T-helper 1 cell treated with Interleukin-12 subunit alpha and Interleukin-12 subunit beta and Interleukin-4 antibody, amounts not matched to agents 30 μg/mL and 1 μg/mL, for 36 hours (primary cell): Measurements from ENCODE around the gene EDEM3.

Experiments
- H3K27ac Mint-ChIP-seq: one replicate; pipeline ENCODE4 v1.8.0; 2021; ENCODE audit warnings: mild to moderate bottlenecking, mixed read lengths
- H3K27me3 Mint-ChIP-seq: one replicate; pipeline ENCODE4 v1.8.0; 2021; ENCODE audit warnings: low read depth, mixed read lengths
- H3K36me3 Mint-ChIP-seq: one replicate; pipeline ENCODE4 v1.8.0; 2021; ENCODE audit warnings: low read depth, mixed read lengths
- H3K4me1 Mint-ChIP-seq: one replicate; pipeline ENCODE4 v1.8.0; 2021; ENCODE audit warnings: low read depth, mixed read lengths
- H3K4me3 Mint-ChIP-seq: one replicate; pipeline ENCODE4 v1.8.0; 2021; ENCODE audit warnings: mild to moderate bottlenecking, moderate library complexity, mixed read lengths
- H3K9me3 Mint-ChIP-seq: one replicate; pipeline ENCODE4 v1.8.0; 2021; ENCODE audit warnings: mixed read lengths

The EDEM3 gene, protein sequence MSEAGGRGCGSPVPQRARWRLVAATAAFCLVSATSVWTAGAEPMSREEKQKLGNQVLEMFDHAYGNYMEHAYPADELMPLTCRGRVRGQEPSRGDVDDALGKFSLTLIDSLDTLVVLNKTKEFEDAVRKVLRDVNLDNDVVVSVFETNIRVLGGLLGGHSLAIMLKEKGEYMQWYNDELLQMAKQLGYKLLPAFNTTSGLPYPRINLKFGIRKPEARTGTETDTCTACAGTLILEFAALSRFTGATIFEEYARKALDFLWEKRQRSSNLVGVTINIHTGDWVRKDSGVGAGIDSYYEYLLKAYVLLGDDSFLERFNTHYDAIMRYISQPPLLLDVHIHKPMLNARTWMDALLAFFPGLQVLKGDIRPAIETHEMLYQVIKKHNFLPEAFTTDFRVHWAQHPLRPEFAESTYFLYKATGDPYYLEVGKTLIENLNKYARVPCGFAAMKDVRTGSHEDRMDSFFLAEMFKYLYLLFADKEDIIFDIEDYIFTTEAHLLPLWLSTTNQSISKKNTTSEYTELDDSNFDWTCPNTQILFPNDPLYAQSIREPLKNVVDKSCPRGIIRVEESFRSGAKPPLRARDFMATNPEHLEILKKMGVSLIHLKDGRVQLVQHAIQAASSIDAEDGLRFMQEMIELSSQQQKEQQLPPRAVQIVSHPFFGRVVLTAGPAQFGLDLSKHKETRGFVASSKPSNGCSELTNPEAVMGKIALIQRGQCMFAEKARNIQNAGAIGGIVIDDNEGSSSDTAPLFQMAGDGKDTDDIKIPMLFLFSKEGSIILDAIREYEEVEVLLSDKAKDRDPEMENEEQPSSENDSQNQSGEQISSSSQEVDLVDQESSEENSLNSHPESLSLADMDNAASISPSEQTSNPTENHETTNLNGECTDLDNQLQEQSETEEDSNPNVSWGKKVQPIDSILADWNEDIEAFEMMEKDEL

DNA sequence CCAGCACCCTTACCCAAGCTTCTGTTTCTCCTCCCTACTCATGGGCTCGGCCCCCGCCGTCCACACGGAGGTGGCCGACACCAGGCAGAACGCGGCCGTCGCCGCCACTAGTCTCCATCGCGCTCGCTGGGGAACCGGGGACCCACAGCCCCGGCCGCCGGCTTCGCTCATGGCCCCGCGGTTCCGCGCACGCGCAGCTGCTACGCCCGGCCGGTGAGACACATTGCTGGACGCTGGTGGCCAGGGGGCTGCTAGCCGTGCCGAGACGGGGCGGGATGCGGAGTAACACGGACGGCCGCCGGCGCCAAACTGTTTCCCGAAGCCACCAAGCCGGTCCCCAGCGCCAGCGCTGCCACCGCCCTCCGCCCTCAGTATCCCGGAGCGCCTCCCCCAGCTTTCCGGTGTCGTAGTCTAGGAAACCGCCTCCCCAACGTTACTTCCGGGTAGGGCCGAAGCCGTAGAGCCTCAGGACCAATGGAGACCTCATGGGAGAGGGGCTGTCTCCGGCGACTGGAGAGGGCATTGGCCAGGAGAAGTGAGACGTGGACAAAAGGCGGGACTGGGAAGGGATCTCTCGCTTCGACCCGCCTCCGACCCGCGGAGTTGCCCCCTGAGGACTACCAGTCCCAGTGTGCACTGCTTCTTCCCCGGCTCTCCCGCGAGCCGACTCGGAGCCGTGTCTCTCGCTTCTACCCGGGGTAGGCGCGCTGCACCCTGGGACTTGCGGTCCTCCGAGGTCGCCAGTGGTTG is at the start of gene EDEM3:
Gene EDEM3, minus strand, starts transcription at position 383 of the 750 bp plus-strand sequence. Its CDS starts 212 bp downstream, at position 171.
- peak within 1 kb of the TSS; percentile 82 for H3K27ac Mint-ChIP-seq
- peak within 1 kb of the TSS; percentile 85 for H3K4me3 Mint-ChIP-seq
- peaks cover 28% of the 10 kb centered on the region for H3K4me1 Mint-ChIP-seq
- peaks cover 14% of the 10 kb centered on the region for H3K27me3 Mint-ChIP-seq
- H3K36me3 Mint-ChIP-seq: peaks cover 6% of the 10 kb centered on the region
- no peaks in the 10 kb centered on the region for H3K9me3 Mint-ChIP-seq

DNA sequence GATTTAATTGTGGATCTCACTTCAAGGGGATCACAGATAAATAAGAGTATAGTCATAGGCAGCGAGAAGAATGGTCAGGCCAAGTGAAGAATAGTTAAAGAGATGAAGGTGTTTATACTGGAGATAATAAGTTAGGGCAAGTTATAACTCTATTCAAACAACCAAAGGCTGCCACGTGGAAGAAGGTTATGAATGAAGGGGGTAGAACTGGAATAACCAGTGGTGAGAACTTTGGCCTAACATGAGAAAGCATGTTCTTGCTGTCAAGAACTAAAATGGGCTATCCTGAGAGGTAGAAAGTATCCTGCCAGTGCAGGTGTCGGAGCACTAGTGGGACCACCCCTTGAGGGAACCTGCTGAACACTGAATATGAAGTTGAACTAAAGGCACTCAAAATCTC is 49.6 kb upstream of the EDEM3 start:
- Mint-ChIP-seq H3K27me3 (no peaks in the 10 kb centered on the region), H3K4me3 (no peak overlapping the region), H3K9me3 (no peaks in the 10 kb centered on the region), H3K36me3 (peaks cover 11% of the 10 kb centered on the region), H3K4me1 (peaks cover 2% of the 10 kb centered on the region), H3K27ac (no peak overlapping the region)

DNA sequence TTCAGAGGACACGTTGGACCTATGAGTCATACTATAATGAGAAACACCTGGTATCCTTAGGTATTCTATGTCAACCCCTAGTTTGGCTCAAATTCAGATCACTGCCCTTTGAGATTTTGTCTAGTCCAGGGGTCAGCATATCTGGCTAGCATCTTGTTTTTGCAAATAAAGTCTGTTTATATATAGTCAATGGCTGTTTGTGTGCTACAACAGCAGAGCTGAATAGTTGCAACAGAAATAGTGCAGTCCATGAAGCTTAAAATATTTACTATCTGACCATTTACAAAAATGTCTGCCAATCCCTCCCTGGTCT is 48.5 kb upstream of the EDEM3 start:
- H3K4me3 Mint-ChIP-seq: no peak overlapping the region
- H3K27me3 Mint-ChIP-seq: no peaks in the 10 kb centered on the region
- peaks cover 9% of the 10 kb centered on the region for H3K36me3 Mint-ChIP-seq
- no peak overlapping the region for H3K27ac Mint-ChIP-seq
- peaks cover 2% of the 10 kb centered on the region for H3K4me1 Mint-ChIP-seq
- no peaks in the 10 kb centered on the region for H3K9me3 Mint-ChIP-seq

DNA sequence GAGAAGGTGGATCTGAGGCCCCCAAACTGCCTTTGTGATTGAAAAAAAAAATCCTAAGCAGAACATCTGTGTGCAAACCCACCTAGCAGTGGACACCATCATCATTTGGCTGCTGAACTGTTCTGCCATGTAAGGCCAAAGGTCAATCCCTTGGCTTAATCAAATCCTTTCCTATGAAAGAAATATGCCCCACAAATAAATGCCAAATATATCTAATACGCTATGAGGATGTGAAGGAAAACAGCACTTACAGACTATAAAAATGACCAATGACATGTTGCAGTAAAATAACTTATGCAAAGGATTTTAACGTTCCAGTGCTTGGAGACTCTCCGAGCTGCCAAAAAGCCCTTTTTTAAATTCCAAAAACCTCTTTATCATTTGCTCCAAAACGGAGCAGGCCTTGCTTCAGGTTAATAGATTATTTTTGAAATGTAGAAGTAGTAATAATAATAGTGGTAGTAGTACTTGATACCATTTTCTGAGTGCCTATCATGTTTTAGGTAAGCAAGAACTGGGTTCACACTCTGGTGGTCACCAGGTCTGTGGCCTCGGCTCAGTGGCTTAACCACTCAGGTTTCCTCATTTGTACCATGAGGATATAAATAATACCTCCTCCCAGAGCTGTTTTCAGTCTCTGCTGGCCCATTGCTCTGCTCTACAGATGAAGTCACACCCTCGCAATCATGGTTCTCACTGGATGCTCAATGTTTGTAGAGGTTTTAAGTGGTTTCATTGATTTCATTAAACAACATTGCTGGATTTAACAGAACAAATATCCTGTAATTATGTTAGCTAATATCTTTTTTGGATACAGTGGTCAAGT is 47.9 kb upstream of the EDEM3 start:
- Mint-ChIP-seq H3K36me3 (peaks cover 14% of the 10 kb centered on the region), H3K27me3 (no peaks in the 10 kb centered on the region), H3K4me3 (no peak overlapping the region), H3K9me3 (no peaks in the 10 kb centered on the region), H3K4me1 (peaks cover 2% of the 10 kb centered on the region), H3K27ac (no peak overlapping the region)

DNA sequence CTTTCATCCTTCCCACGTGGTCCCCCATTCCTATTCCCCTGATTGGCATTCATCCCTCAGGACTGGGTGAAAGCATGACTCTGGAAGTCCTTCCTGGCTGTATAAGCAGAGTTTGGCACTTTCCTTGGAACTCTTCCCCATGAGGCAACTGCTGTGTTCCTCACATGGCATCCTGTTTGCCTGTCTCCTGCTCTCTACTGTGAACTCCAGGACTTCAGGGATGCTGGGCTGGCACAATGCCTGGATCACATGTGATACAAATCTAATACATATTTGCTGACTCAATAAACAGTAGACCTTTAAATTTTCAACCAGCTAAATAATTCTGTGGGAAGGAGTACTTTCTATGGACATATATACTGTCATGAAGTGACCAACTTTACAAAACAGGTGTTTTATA is 46.8 kb upstream of the EDEM3 start:
- H3K27ac Mint-ChIP-seq: no peak overlapping the region
- peaks cover 13% of the 10 kb centered on the region for H3K36me3 Mint-ChIP-seq
- H3K4me3 Mint-ChIP-seq: no peak overlapping the region
- no peaks in the 10 kb centered on the region for H3K27me3 Mint-ChIP-seq
- H3K4me1 Mint-ChIP-seq: peaks cover 2% of the 10 kb centered on the region
- H3K9me3 Mint-ChIP-seq: no peaks in the 10 kb centered on the region

DNA sequence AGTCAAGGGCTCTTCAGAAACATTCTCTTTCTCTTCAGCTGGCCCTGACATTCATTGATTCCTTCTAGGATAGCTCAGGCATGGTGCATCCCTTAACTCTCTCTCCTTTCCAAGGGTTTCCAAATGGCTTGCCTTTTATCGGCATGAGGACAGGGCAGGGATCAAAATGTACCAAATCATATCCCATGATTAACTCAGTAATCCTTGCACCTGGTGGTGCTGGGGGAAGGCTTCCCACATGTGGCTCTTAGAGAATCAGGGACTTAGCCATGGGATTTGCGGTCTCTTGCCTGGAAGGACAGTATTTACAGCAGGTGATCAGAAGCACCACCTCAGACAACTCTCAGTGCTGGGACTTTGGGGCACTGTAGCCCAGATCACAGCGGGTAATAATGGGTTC is 46.2 kb upstream of the EDEM3 start:
- Mint-ChIP-seq H3K9me3 (no peaks in the 10 kb centered on the region), H3K27me3 (no peaks in the 10 kb centered on the region), H3K27ac (no peak overlapping the region), H3K4me1 (peaks cover 2% of the 10 kb centered on the region), H3K4me3 (no peak overlapping the region), H3K36me3 (peaks cover 17% of the 10 kb centered on the region)

DNA sequence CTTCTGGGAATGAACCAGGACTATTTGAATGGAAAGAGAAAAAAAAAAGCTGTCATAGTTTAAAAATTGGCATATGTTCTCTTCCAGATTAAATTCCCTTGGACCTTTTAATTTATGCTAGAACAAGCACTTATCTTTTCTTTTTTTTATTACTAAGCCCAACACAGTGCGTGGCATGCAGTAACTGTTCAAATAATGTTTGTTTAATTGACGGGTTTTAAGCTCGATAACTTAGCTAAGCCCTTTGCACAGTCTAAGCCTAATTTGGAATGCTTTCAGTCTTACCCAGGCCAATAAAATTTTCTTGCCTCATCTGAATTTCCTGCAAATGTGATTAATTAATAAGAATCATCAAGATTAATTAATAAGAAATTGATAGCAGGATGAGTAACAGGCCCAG is 39.3 kb upstream of the EDEM3 start:
- Mint-ChIP-seq H3K27me3 (no peaks in the 10 kb centered on the region), H3K4me1 (peaks cover 7% of the 10 kb centered on the region), H3K27ac (no peak overlapping the region), H3K36me3 (peaks cover 20% of the 10 kb centered on the region), H3K4me3 (no peak overlapping the region), H3K9me3 (no peaks in the 10 kb centered on the region)

DNA sequence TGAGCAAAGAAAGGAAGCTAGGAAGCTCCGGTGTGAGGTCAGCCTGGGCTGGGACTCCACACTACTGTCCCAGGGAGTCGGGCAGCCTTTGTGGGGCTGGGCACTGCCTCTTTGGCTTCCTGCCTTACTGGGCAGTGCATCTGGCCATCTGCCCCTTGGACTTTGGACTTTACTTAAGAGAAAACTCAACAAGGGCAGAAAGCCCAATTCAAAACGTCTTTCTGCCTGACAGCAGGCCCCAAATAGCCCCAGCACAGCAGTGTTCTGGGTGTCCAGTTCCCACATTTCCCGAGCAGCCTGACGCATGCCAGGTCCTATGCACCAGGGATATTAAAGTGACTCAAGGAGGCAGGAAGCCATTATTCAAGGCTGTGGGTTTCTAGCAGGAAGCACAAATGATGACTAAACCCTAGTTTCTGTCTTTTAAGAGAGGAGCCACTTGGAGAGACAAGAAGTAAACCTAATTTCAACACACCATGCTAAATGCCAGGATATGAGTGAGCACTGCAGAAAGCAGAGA is 37.9 kb upstream of the EDEM3 start:
- peaks cover 15% of the 10 kb centered on the region for H3K36me3 Mint-ChIP-seq
- peaks cover 7% of the 10 kb centered on the region for H3K4me1 Mint-ChIP-seq
- no peaks in the 10 kb centered on the region for H3K9me3 Mint-ChIP-seq
- no peak overlapping the region for H3K4me3 Mint-ChIP-seq
- peak overlapping the region; percentile 7 for H3K27ac Mint-ChIP-seq
- H3K27me3 Mint-ChIP-seq: no peaks in the 10 kb centered on the region

DNA sequence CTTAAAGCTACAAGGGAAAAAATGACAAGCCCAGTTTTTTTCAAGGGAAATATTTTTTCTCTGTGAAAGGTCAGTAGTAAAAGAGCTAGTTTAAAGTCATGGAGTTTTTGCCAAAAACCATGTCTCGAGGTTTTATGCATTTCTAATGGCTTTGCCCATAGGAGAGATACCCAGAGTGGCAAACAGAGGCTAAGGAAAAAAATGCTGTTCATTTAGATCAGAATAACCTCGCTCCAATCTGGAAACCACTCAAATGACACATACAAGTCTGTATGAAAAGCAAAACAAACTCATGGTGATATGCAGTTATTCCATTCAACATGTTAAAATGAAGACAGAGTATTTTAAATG is 36.9 kb upstream of the EDEM3 start:
- H3K36me3 Mint-ChIP-seq: peaks cover 17% of the 10 kb centered on the region
- no peak overlapping the region for H3K4me3 Mint-ChIP-seq
- peaks cover 11% of the 10 kb centered on the region for H3K4me1 Mint-ChIP-seq
- H3K27me3 Mint-ChIP-seq: no peaks in the 10 kb centered on the region
- no peak overlapping the region for H3K27ac Mint-ChIP-seq
- H3K9me3 Mint-ChIP-seq: peaks cover 3% of the 10 kb centered on the region

DNA sequence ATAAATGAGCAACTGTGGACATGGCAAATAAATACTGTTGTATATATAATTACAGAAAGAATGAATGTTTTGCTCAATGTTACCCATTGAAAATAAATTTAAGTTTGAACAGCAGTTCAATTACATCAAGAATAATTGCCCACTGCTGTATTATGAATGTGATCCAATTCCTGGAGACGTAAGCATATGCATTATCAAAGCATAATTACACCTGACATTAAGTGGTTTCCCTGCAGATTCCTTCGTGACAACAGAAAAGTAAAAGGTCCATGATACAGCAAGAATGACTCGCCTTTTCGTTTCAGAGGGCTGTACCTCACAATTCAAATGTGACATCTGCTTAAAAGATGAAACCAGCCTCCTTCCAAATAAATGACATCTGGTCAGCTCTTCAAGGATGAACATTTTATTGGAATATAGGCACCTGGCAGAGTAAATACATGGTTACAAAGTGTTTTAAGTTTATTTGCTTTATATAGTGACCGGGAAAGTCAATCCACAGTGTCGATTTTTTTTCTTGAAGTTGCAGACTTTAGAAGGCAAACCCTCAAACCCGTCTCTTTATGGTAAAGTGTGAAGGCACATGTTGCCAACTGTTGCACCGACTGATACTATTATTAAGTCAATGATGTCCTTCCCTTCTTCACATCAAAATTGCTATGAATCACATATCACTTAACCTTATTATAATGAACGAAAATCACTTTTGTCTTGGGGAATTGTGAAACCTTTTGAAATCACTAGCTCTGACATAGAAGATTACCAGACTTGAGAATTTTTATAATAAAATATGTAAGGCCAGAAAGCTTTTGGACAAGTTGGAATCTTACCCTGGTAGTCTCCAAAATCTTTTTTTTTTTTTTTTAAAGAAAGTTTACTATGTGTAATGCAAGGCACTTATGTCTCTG is 36.2 kb upstream of the EDEM3 start:
- Mint-ChIP-seq H3K9me3 (peaks cover 3% of the 10 kb centered on the region), H3K4me3 (no peak overlapping the region), H3K4me1 (peaks cover 11% of the 10 kb centered on the region), H3K27me3 (no peaks in the 10 kb centered on the region), H3K36me3 (peaks cover 13% of the 10 kb centered on the region), H3K27ac (no peak overlapping the region)

DNA sequence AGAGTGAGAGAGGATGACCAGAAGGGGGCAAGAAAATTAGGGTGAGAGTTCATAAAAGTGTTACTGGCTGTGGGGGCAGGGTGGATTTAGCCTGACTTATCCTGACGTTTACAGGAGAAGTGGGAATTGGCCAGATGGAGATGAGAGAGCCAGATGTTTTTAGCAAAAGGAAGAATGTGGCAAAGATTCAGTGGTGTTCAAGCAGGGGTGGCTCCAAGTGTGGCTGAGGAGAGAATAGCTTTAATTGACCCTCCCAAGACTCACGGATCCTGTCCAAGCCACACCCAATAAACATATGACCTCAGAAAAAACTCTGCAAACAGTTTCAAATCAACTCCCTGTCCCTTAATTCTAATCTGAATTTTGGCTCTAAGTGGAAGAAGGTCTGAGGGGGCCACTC is 35.2 kb upstream of the EDEM3 start:
- Mint-ChIP-seq H3K9me3 (peaks cover 10% of the 10 kb centered on the region), H3K27ac (peak overlapping the region; percentile 6), H3K4me3 (no peak overlapping the region)

DNA sequence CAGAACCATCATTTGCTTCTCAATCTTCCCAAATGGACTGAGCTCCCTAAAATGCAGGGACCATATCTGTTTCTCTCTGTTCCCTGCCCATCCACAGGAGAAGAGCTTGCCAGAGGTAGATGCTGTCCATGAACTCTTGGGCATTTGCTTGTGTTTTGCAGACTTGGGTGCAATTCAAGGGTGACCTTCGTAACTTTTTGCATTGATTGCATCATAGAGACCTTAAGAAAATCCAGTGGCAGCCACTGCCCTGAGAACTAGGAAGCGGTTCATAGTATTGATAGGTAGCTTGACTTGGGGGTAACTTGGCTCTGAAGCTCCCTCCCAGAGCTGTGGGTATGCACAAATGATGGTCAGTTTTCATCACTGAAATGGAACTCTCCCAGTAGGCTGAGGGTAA is 34.3 kb upstream of the EDEM3 start:
- no peak overlapping the region for H3K4me3 Mint-ChIP-seq
- H3K27me3 Mint-ChIP-seq: no peaks in the 10 kb centered on the region
- no peak overlapping the region for H3K27ac Mint-ChIP-seq
- H3K4me1 Mint-ChIP-seq: peaks cover 11% of the 10 kb centered on the region
- H3K9me3 Mint-ChIP-seq: peaks cover 18% of the 10 kb centered on the region
- peaks cover 16% of the 10 kb centered on the region for H3K36me3 Mint-ChIP-seq

More for the DNA sequence above, 35.2 kb upstream of the EDEM3 start:
- H3K4me1 Mint-ChIP-seq: peaks cover 11% of the 10 kb centered on the region
- peaks cover 11% of the 10 kb centered on the region for H3K36me3 Mint-ChIP-seq
- H3K27me3 Mint-ChIP-seq: no peaks in the 10 kb centered on the region

DNA sequence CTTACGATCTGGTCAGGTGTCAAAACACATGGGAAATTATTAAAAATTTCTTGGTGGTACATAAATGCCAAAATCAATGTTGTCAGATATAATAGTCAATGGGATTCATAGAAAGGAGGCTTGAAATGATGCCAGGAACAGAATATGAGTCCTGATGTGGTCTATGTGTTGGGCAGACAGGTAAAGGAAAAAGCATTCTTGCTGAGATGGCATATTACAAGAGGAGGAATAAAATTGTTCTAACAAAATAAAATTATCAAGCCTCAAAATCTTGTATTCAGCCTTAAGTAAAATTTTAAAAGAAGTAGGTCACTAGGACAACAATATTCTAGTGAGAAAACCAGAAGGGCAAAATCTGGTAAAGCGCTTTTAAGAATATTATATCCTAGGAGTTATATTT is 30.9 kb upstream of the EDEM3 start:
- H3K27me3 Mint-ChIP-seq: no peaks in the 10 kb centered on the region
- peaks cover 24% of the 10 kb centered on the region for H3K36me3 Mint-ChIP-seq
- no peak overlapping the region for H3K4me3 Mint-ChIP-seq
- peaks cover 4% of the 10 kb centered on the region for H3K4me1 Mint-ChIP-seq
- peaks cover 37% of the 10 kb centered on the region for H3K9me3 Mint-ChIP-seq
- no peak overlapping the region for H3K27ac Mint-ChIP-seq
